Stomach (tissue), 4 donors: ENCODE data around the gene RAB8A.

Experiments used
- CTCF ChIP-seq, 7 experiments: fragments of 450-650 bp in 4 of 7; fragments of 200-600 bp in 3 of 7; sonication (generic) in 3 of 7; IDR thresholded peaks; one replicate each; pipeline ENCODE4 v1.5.1; 2016 to 2019; ENCODE audit warnings: antibody characterized with exemption in 7 of 7, control low read depth in 2 of 7, mild to moderate bottlenecking in 1 of 7
- EP300 ChIP-seq: sonication (generic); formaldehyde crosslinking; IDR thresholded peaks from one replicate; pipeline ENCODE4 v1.6.1; 2017; ENCODE audit warnings: antibody characterized with exemption
- POLR2A ChIP-seq, 4 donors: fragments of 450-650 bp; IDR thresholded peaks; one replicate each; pipeline ENCODE4 v1.6.1; 2016; ENCODE audit warnings: antibody characterized with exemption in 4 of 4, control low read depth in 2 of 4, mild to moderate bottlenecking in 1 of 4, moderate library complexity in 1 of 4
- POLR2AphosphoS5 ChIP-seq, 3 donors: sonication (generic); formaldehyde crosslinking; IDR thresholded peaks; one replicate each; pipeline ENCODE4 v1.6.1; 2016; ENCODE audit warnings: antibody characterized with exemption in 3 of 3

- TF ChIP-seq POLR2AphosphoS5 (IDR thresholded peaks at IDR 0.05) (peak; percentile 55 to 90 (median 87)), CTCF (IDR thresholded peaks at IDR 0.05) (no peak), POLR2A (IDR thresholded peaks at IDR 0.05) (peak in 2 of 4 donors; percentile 44 to 91), EP300 (no peak)
Observed at GRCh38 chr19:16067205-16067938, 44.3 kb upstream of the RAB8A start.
